Measurements from ENCODE around the gene RALB. TPM values are rescaled to one million over a fixed set of nuclear protein-coding genes. Genes with fewer than 3 reads are reported as not detected.

The RALB gene
- total RNA-seq, 1 experiment from 2014 or later, result 17.1 TPM

GRCh38 chr2:120244656-120245519, 7.8 kb upstream of the RALB start:
- Mint-ChIP-seq H3K27ac (no peak overlapping the region), H3K4me3 (no peak overlapping the region), H3K9me3 (peaks cover 6% of the 10 kb centered on the region; the same call in 1 of the 2 replicates), H3K4me1 (peaks cover 35% of the 10 kb centered on the region), H3K36me3 (no peaks in the 10 kb centered on the region), H3K27me3 (ENCODE audit: low read depth) (peaks cover 24% of the 10 kb centered on the region)
- ChIA-PET CTCF (interaction anchor here (0.9 to 1.4 kb wide), 4 partner anchors 38 to 308 kb away, joined by 3 to 5 read pairs (median 4); no protein-coding TSS in a partner anchor), POLR2A (no interaction called here)
- ATAC-seq, result peak; percentile 73
- TF ChIP-seq ZMAT4 (CRISPR knock-in tag; IDR thresholded peaks at IDR 0.05) (no peak), ZNF416 (CRISPR knock-in tag; IDR thresholded peaks at IDR 0.05) (no peak), E2F5 (CRISPR knock-in tag; IDR thresholded peaks at IDR 0.05) (no peak), ATF1 (CRISPR knock-in tag; IDR thresholded peaks at IDR 0.05) (no peak), SMAD3 (CRISPR knock-in tag; IDR thresholded peaks at IDR 0.05; ENCODE audit: borderline replicate concordance) (no peak), JAZF1 (CRISPR knock-in tag; IDR thresholded peaks at IDR 0.05) (no peak), USF2 (CRISPR knock-in tag; IDR thresholded peaks at IDR 0.05) (no peak), MXD4 (CRISPR knock-in tag; IDR thresholded peaks at IDR 0.05; ENCODE audit: borderline replicate concordance) (no peak), FOXP1 (CRISPR knock-in tag; IDR thresholded peaks at IDR 0.05; ENCODE audit: borderline replicate concordance) (no peak), IRF1 (CRISPR knock-in tag; IDR thresholded peaks at IDR 0.05) (no peak), CREB1 (CRISPR knock-in tag; IDR thresholded peaks at IDR 0.05) (no peak), PRRX2 (CRISPR knock-in tag; IDR thresholded peaks at IDR 0.05) (no peak), NFATC4 (CRISPR knock-in tag; IDR thresholded peaks at IDR 0.05) (no peak)
- DNase-seq (ENCODE audit: low spot score), result no peak

GRCh38 chr2:120245520-120246332, 6.9 kb upstream of the RALB start:
- peaks cover 6% of the 10 kb centered on the region; the same call in 1 of the 2 replicates for H3K9me3 Mint-ChIP-seq
- ATAC-seq (peak; percentile 25), DNase-seq (ENCODE audit: low spot score) (no peak)
- ChIA-PET POLR2A (no interaction called here), CTCF (interaction anchor here (0.9 to 1.2 kb wide), 3 partner anchors 42 to 307 kb away, joined by 3 to 5 read pairs (median 3); no protein-coding TSS in a partner anchor)
- H3K27ac Mint-ChIP-seq, result no peak overlapping the region
- no peak for TF ChIP-seq NR1H2 (CRISPR knock-in tag; IDR thresholded peaks at IDR 0.05)
- no peak for TF ChIP-seq JUN (CRISPR knock-in tag; IDR thresholded peaks at IDR 0.05)
- TF ChIP-seq ZNF423 (CRISPR knock-in tag; IDR thresholded peaks at IDR 0.05), result peak; percentile 60; the same call in 1 of the 2 replicates
- TF ChIP-seq NR2C2 (CRISPR knock-in tag; IDR thresholded peaks at IDR 0.05), result no peak
- TF ChIP-seq MYBL2 (CRISPR knock-in tag; IDR thresholded peaks at IDR 0.05), result peak; percentile 39; the same call in 1 of the 2 replicates
- TF ChIP-seq ELF4 (CRISPR knock-in tag; IDR thresholded peaks at IDR 0.05; ENCODE audit: low read depth), result no peak
- no peaks in the 10 kb centered on the region for H3K36me3 Mint-ChIP-seq
- peaks cover 35% of the 10 kb centered on the region for H3K4me1 Mint-ChIP-seq
- peaks cover 32% of the 10 kb centered on the region for H3K27me3 Mint-ChIP-seq (ENCODE audit: low read depth)
- no peak overlapping the region for H3K4me3 Mint-ChIP-seq
